DMS114 treated with DMSO at 0.1 percent for 48 hours (cell line): ENCODE data around the gene TSSK1B.
"Not testable (repeated sequence)": the region's sequence is repeated elsewhere in the genome, so short reads cannot be mapped to it uniquely, and the experiment has no call there.

ENCODE experiments used
- DNase-seq: peaks from one replicate; lab custom pipeline; 2025; ENCODE audit not compliant: unreplicated experiment; lab: John Stamatoyannopoulos, UW

Gene TSSK1B

GRCh38 chr5:113434889-113435288, at the start of gene TSSK1B:
TSSK1B (minus strand) TSS chr5:113434989; CDS start chr5:113434839, 150 bp downstream.
- DNase-seq: no peak

GRCh38 chr5:113480243-113480642, 45.5 kb upstream of the TSSK1B start:
- no peak for DNase-seq

- no peak for DNase-seq
These were observed 43.9 kb upstream of the TSSK1B start for GRCh38 chr5:113478691-113479090.

GRCh38 chr5:113474100-113474728, 39.4 kb upstream of the TSSK1B start:
- DNase-seq: no peak

GRCh38 chr5:113463032-113463431, 28.2 kb upstream of the TSSK1B start:
- no peak for DNase-seq

- DNase-seq: not testable (repeated sequence)
These were observed 22.3 kb upstream of the TSSK1B start for GRCh38 chr5:113457106-113457505.

- no peak for DNase-seq
These were observed 18.2 kb upstream of the TSSK1B start for GRCh38 chr5:113452941-113453340.

GRCh38 chr5:113451797-113452196, 17.0 kb upstream of the TSSK1B start:
- no peak for DNase-seq

- DNase-seq: no peak
These were observed 16.1 kb upstream of the TSSK1B start for GRCh38 chr5:113450929-113451328.

GRCh38 chr5:113450462-113450861, 15.7 kb upstream of the TSSK1B start:
- DNase-seq: no peak

GRCh38 chr5:113448252-113448651, 13.5 kb upstream of the TSSK1B start:
- DNase-seq: no peak

- DNase-seq: peak; percentile 12
These were observed 12.8 kb upstream of the TSSK1B start for GRCh38 chr5:113447498-113448050.

- DNase-seq: no peak
These were observed 11.7 kb upstream of the TSSK1B start for GRCh38 chr5:113446358-113446927.

- no peak for DNase-seq
These were observed 2.3 kb upstream of the TSSK1B start for GRCh38 chr5:113437111-113437510.

GRCh38 chr5:113435575-113435974, 786 bp upstream of the TSSK1B start:
- DNase-seq: no peak

- DNase-seq: no peak
These were observed 752 bp downstream of the TSSK1B start for GRCh38 chr5:113433862-113434612.

- DNase-seq: no peak
These were observed 1.7 kb downstream of the TSSK1B start for GRCh38 chr5:113433071-113433470.

GRCh38 chr5:113427871-113428574, 6.8 kb downstream of the TSSK1B start:
- no peak for DNase-seq

GRCh38 chr5:113425909-113426308, 8.9 kb downstream of the TSSK1B start:
- no peak for DNase-seq

GRCh38 chr5:113421693-113422092, 13.1 kb downstream of the TSSK1B start:
- no peak for DNase-seq

GRCh38 chr5:113405530-113405929, 29.3 kb downstream of the TSSK1B start:
- DNase-seq: no peak
